Measurements from ENCODE around the gene UQCR11. TPM values are rescaled to one million over a fixed set of nuclear protein-coding genes. Genes with fewer than 3 reads are reported as not detected.
A peak's percentile ranks its signal among the peaks of the same experiment; 100 is the strongest.

The UQCR11 gene
- total and polyA plus RNA-seq, 2 of the 8 experiments (the other 6 are each of a cell fraction or from before 2014, with no cell fraction given): 162 to 171 TPM

DNA sequence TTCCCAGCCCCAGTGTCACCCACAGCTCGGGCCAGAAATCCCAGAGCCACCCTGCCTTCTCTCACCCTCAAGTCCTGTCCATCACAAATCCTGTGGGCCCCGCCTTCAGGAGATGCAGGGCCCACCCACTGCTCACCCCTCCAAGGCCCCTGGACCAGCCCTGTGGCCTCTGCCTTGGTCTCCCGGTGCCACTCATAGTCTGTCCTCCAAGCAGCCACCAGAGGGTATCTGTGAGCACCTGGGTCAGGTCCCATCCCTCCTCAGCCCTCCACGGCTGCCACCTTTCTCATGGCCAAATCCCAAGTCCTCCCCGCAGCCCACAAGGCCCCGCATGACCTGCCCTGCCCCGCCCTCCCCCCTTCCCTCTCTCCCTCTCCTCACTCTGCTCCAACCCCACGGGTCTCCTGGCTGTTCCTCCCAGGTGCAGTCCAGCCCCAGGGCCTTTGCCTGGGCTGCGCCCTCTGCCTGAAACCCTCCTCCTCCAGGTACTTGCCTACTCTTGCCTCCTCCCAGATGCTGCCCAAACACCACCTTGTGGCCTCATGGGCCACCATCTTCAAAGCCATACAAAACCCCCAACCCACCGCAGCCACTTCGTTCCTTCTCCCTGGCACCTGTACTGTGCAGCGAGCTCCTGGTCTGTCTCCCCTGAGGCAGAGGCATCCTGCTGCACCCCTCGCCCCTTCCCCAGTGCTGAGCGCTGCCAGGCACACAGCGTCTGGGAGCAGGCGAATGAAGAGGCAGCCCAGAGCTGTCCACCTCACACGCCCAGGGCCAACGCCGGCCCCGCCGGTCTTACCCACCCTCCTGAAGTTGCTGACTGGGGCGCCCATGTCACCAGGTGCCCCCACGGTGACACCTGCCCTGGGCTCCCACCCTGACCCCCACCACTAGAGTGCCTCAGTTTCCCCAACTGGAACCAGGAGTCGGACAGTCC, 13.2 kb upstream of the UQCR11 start:
- no peak overlapping the region for H3K18ac ChIP-seq (ENCODE audit: extremely low read depth, low read length)
- ChIA-PET CTCF (ENCODE audit: partially characterized antibody) (interaction anchor here (0.5 to 2.2 kb wide), 7 partner anchors 10 to 854 kb away, joined by 3 to 10 read pairs (median 3); partner anchors contain the start of gene UQCR11), POLR2A (ENCODE audit: partially characterized antibody) (interaction anchor here (0.6 to 4.8 kb wide), 5 partner anchors 11 to 33 kb away, joined by 3 to 26 read pairs (median 3); partner anchors contain the start of gene UQCR11)
- no peak overlapping the region for H3K23ac ChIP-seq (ENCODE audit: insufficient read length)
- no peak overlapping the region for H3K4ac ChIP-seq (replicated peaks; ENCODE audit: insufficient read length, low read depth, low read length)
- H2BK12ac ChIP-seq (ENCODE audit: low read depth, low read length): no peak overlapping the region
- no peak overlapping the region for H3K56ac ChIP-seq (replicated peaks; ENCODE audit: insufficient read length, low read depth, low read length)
- H3K14ac ChIP-seq (ENCODE audit: insufficient read length): no peak overlapping the region
- peaks cover 0 to 8% (median 4%) of the 10 kb centered on the region in 4 experiments; a peak in 3 of 7 replicates for H3K4me1 ChIP-seq (replicated peaks in 1 of 4; ENCODE audit: control insufficient read depth in 3 of 4, insufficient read depth in 4 of 4, low read length in 3 of 4)
- H4K91ac ChIP-seq (replicated peaks; ENCODE audit: insufficient read length, low read length): no peak overlapping the region
- H4K8ac ChIP-seq (ENCODE audit: extremely low read depth, insufficient read depth, low read length): peak overlapping the region; percentile 71
- FAIRE-seq (no peak), DNase-seq (ENCODE audit: low read depth in 1 of 2, low spot score in 2 of 2) (peak; percentile 54 to 73)
- no peak overlapping the region for H4K5ac ChIP-seq (ENCODE audit: insufficient read length, low read depth, low read length)
- H2BK15ac ChIP-seq (ENCODE audit: low read length): no peak overlapping the region
- whole genome bisulfite sequencing, 2 experiments (ENCODE audit: extremely low coverage in 1 of 2, insufficient coverage in 1 of 2, insufficient read length in 1 of 2, insufficient replicate concordance in 2 of 2, low coverage in 1 of 2, low lambda C conversion rate in 2 of 2, missing lambda C conversion rate in 1 of 2): 88% methylated on average over 19 of the region's 24 CpGs; no CpG with 5 or more reads in 1 of the 2 experiments
- H2BK5ac ChIP-seq (ENCODE audit: low read depth, low read length): peak overlapping the region; percentile 26; the same call in 1 of the 2 replicates
- H3K23me2 ChIP-seq (ENCODE audit: low read depth, low read length): no peaks in the 10 kb centered on the region
- H3K36me3 ChIP-seq (ENCODE audit: control insufficient read depth in 2 of 4, insufficient read depth in 4 of 4, low read length in 3 of 4): peaks cover 28 to 85% (median 66%) of the 10 kb centered on the region in 4 experiments
- peaks cover 3% of the 10 kb centered on the region; the same call in 1 of the 2 replicates for H3K79me1 ChIP-seq (ENCODE audit: low read depth, low read length)
- no peak overlapping the region for H2AFZ ChIP-seq (ENCODE audit: low read length)
- H3K27me3 ChIP-seq (replicated peaks in 1 of 4; ENCODE audit: control insufficient read depth in 3 of 4, extremely low read depth in 1 of 4, insufficient read depth in 3 of 4, low read length in 3 of 4): no peaks in the 10 kb centered on the region
- H3K4me3 ChIP-seq (ENCODE audit: extremely low read depth in 1 of 4, insufficient read depth in 2 of 4, low read depth in 3 of 4, low read length in 4 of 4): no peak overlapping the region
- peaks cover 21 to 33% of the 10 kb centered on the region in 2 experiments for H4K20me1 ChIP-seq (replicated peaks in 1 of 2; ENCODE audit: control insufficient read depth in 1 of 2, insufficient read depth in 2 of 2, low read length in 2 of 2)
- no peaks in the 10 kb centered on the region for H3K9me3 ChIP-seq (ENCODE audit: insufficient read depth in 2 of 2, low read depth in 1 of 2, low read length in 1 of 2)
- H3K9ac ChIP-seq (replicated peaks in 1 of 4; ENCODE audit: extremely low read depth in 1 of 4, low read depth in 3 of 4, low read length in 3 of 4): no peak overlapping the region
- H2BK20ac ChIP-seq (ENCODE audit: low read length): no peak overlapping the region
- H3K4me2 ChIP-seq (ENCODE audit: insufficient read depth in 1 of 2, low read depth in 2 of 2, low read length in 2 of 2): no peak overlapping the region
- peaks cover 0 to 4% of the 10 kb centered on the region in 2 experiments; a peak in 1 of 4 replicates for H3K79me2 ChIP-seq (ENCODE audit: control insufficient read depth in 1 of 2, insufficient read depth in 2 of 2, low read length in 2 of 2)
- no peak overlapping the region for H3K27ac ChIP-seq (ENCODE audit: low read depth, low read length)
- no peak overlapping the region for H2BK120ac ChIP-seq (replicated peaks; ENCODE audit: low read depth, low read length)
- no peak overlapping the region for H2AK5ac ChIP-seq (ENCODE audit: low read depth, low read length)
- TF ChIP-seq SIRT6 (IDR thresholded peaks at IDR 0.05; ENCODE audit: low read length): no peak
- TF ChIP-seq SRF (IDR thresholded peaks at IDR 0.05; ENCODE audit: low read depth, low read length): no peak
- no peak for TF ChIP-seq RFX5 (IDR thresholded peaks at IDR 0.05; ENCODE audit: borderline replicate concordance, low read depth, low read length)
- 0 out of 2 replicates have a peak, but pooled peaks have one; percentile 42 for TF ChIP-seq TCF12 (IDR thresholded peaks at IDR 0.05; ENCODE audit: low read depth, low read length)
- peak; percentile 32 to 48; a peak in 3 of 4 replicates for TF ChIP-seq RAD21 (IDR thresholded peaks at IDR 0.05 in 1 of 2, conservative IDR thresholded peaks at IDR 0.05 in 1 of 2; ENCODE audit: low read depth in 2 of 2, low read length in 2 of 2)
- TF ChIP-seq BCL11A (IDR thresholded peaks at IDR 0.05; ENCODE audit: low read depth in 2 of 2, low read length in 2 of 2): no peak
- TF ChIP-seq JUN (IDR thresholded peaks at IDR 0.05; ENCODE audit: low read depth, low read length): no peak
- TF ChIP-seq, protein P1, sequence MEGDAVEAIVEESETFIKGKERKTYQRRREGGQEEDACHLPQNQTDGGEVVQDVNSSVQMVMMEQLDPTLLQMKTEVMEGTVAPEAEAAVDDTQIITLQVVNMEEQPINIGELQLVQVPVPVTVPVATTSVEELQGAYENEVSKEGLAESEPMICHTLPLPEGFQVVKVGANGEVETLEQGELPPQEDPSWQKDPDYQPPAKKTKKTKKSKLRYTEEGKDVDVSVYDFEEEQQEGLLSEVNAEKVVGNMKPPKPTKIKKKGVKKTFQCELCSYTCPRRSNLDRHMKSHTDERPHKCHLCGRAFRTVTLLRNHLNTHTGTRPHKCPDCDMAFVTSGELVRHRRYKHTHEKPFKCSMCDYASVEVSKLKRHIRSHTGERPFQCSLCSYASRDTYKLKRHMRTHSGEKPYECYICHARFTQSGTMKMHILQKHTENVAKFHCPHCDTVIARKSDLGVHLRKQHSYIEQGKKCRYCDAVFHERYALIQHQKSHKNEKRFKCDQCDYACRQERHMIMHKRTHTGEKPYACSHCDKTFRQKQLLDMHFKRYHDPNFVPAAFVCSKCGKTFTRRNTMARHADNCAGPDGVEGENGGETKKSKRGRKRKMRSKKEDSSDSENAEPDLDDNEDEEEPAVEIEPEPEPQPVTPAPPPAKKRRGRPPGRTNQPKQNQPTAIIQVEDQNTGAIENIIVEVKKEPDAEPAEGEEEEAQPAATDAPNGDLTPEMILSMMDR (IDR thresholded peaks at IDR 0.05; ENCODE audit: control extremely low read depth in 1 of 3, insufficient read depth in 1 of 3, low read depth in 1 of 3, low read length in 3 of 3): peak; percentile 64 to 77 (median 75)
